ENCODE data around the gene PXDN.

Gene PXDN

GRCh38 chr2:1707771-1708418 is 36.4 kb downstream of the PXDN start (continued):
- TF ChIP-seq ZNF621 (tag by site-specific recombination; IDR thresholded peaks at IDR 0.05) (no peak), ZBTB8A (tag by site-specific recombination; IDR thresholded peaks at IDR 0.05) (0 out of 2 replicates have a peak, but pooled peaks have one; percentile 15), ZBTB48 (tag by site-specific recombination; IDR thresholded peaks at IDR 0.05) (0 out of 2 replicates have a peak, but pooled peaks have one; percentile 29), ZBTB17 (tag by site-specific recombination; IDR thresholded peaks at IDR 0.05) (peak; percentile 95), ZNF23 (tag by site-specific recombination; IDR thresholded peaks at IDR 0.05; ENCODE audit: borderline replicate concordance) (no peak), ZNF335 (tag by site-specific recombination; conservative IDR thresholded peaks at IDR 0.05) (0 out of 2 replicates have a peak, but pooled peaks have one; percentile 17), EGR2 (tag by site-specific recombination; IDR thresholded peaks at IDR 0.05; ENCODE audit: low read depth) (no peak), ZNF2 (tag by site-specific recombination; IDR thresholded peaks at IDR 0.05) (no peak), ZNF366 (tag by site-specific recombination; conservative IDR thresholded peaks at IDR 0.05) (peak; percentile 45), ZNF629 (tag by site-specific recombination; IDR thresholded peaks at IDR 0.05) (peak; percentile 87), SP7 (tag by site-specific recombination; IDR thresholded peaks at IDR 0.05) (peak; percentile 47), ZNF280D (tag by site-specific recombination; IDR thresholded peaks at IDR 0.05) (no peak), PATZ1 (tag by site-specific recombination; IDR thresholded peaks at IDR 0.05) (peak; percentile 50), ZBTB20 (tag by site-specific recombination; IDR thresholded peaks at IDR 0.05) (peak; percentile 81), ZIC2 (tag by site-specific recombination; IDR thresholded peaks at IDR 0.05) (peak; percentile 77), ZNF529 (tag by site-specific recombination; IDR thresholded peaks at IDR 0.05; ENCODE audit: insufficient replicate concordance) (no peak), ZNF670 (tag by site-specific recombination; IDR thresholded peaks at IDR 0.05; ENCODE audit: low read depth) (no peak), ZNF692 (tag by site-specific recombination; IDR thresholded peaks at IDR 0.05) (0 out of 2 replicates have a peak, but pooled peaks have one; percentile 27), ZNF555 (tag by site-specific recombination; conservative IDR thresholded peaks at IDR 0.05) (no peak), OSR2 (tag by site-specific recombination; IDR thresholded peaks at IDR 0.05) (peak; percentile 95), KLF1 (tag by site-specific recombination; IDR thresholded peaks at IDR 0.05) (peak; percentile 65), PRDM10 (tag by site-specific recombination; IDR thresholded peaks at IDR 0.05) (0 out of 2 replicates have a peak, but pooled peaks have one; percentile 23), ZEB2 (tag by site-specific recombination; IDR thresholded peaks at IDR 0.05) (peak; percentile 72), ZBTB10 (tag by site-specific recombination; IDR thresholded peaks at IDR 0.05) (no peak), ZNF324 (tag by site-specific recombination; IDR thresholded peaks at IDR 0.05) (no peak)

Data from HEK293 (cell line).